Effector memory CD8-positive, alpha-beta T cell (primary cell): ENCODE measurements around the gene OSBPL6.
"Not testable (repeated sequence)": the region's sequence is repeated elsewhere in the genome, so short reads cannot be mapped to it uniquely, and the experiment has no call there.

Experiments used
- ATAC-seq: fragments of 150-1000 bp; cut with Tn5 transposase; replicated peaks from 2 replicates; pipeline ENCODE4 v1.10.0; 2021; ENCODE audit warnings: mild to moderate bottlenecking, moderate library complexity
- DNase-seq, 3 experiments: peaks; one replicate each; pipeline ENCODE4 v3.0.0; 2021
- H3K27ac Mint-ChIP-seq, 2 donors: one replicate each; pipeline ENCODE4 v1.8.0; 2022; ENCODE audit warnings: mild to moderate bottlenecking in 2 of 2, mixed read lengths in 2 of 2, moderate library complexity in 2 of 2
- H3K27me3 Mint-ChIP-seq, 2 donors: one replicate each; pipeline ENCODE4 v1.8.0; 2022; ENCODE audit warnings: mixed read lengths in 2 of 2
- H3K36me3 Mint-ChIP-seq: one replicate; pipeline ENCODE4 v1.8.0; 2022; ENCODE audit warnings: mild to moderate bottlenecking, moderate library complexity, mixed read lengths; ENCODE audit not compliant: insufficient read depth
- H3K4me1 Mint-ChIP-seq, 2 donors: one replicate each; pipeline ENCODE4 v1.8.0; 2022; ENCODE audit warnings: low read depth in 2 of 2, mixed read lengths in 2 of 2
- H3K4me3 Mint-ChIP-seq, 2 donors: one replicate each; pipeline ENCODE4 v1.8.0; 2022; ENCODE audit warnings: mild to moderate bottlenecking in 2 of 2, mixed read lengths in 2 of 2, moderate library complexity in 2 of 2
- H3K9me3 Mint-ChIP-seq, 2 donors: one replicate each; pipeline ENCODE4 v1.8.0; 2022; ENCODE audit warnings: mixed read lengths in 2 of 2

OSBPL6 gene

DNA sequence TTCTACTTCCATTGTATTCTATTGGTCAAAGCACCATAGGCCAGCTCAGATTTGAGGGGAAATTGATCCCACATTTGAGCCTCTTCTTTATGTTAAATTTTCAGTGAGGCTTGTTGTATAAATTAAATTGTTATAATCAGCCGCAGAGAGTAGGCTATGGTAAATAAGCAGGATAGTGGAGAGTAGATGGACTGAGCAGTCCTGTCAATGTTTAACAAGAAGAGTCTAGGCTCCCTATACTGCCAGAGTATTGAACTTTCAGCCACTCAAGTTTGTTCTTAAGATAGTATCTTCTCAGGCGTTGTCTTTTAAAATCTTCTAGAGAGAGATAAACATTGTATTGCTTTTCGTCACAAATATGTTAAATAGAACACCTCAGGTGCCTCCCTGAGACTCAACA lies 155.7 kb downstream of the OSBPL6 start:
- Mint-ChIP-seq H3K27me3 (peaks cover 68 to 99% of the 10 kb centered on the region in 2 donors), H3K4me1 (no peaks in the 10 kb centered on the region), H3K4me3 (no peak overlapping the region), H3K36me3 (peaks cover 3% of the 10 kb centered on the region), H3K27ac (no peak overlapping the region), H3K9me3 (no peaks in the 10 kb centered on the region)
- DNase-seq, result no peak
- no peak for ATAC-seq

DNA sequence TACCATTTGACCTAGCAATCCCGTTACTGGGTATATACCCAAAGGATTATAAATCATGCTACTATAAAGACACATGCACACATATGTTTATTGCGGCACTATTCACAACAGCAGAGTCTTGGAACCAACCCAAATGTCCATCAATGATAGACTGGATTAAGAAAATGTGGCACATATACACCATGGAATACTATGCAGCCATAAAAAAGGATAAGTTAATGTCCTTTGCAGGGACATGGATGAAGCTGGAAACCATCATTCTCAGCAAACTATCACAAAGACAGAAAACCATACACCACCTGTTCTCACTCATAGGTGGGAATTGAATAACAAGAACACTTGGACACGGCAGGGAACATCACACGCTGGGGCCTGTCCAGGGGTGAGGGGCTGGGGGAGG lies 163.4 kb downstream of the OSBPL6 start:
- not testable (repeated sequence) for DNase-seq, H3K9me3 Mint-ChIP-seq, H3K4me3 Mint-ChIP-seq, ATAC-seq, H3K27ac Mint-ChIP-seq, H3K36me3 Mint-ChIP-seq, H3K4me1 Mint-ChIP-seq
- H3K27me3 Mint-ChIP-seq, result peaks cover 24 to 47% of the 10 kb centered on the region in 2 donors

DNA sequence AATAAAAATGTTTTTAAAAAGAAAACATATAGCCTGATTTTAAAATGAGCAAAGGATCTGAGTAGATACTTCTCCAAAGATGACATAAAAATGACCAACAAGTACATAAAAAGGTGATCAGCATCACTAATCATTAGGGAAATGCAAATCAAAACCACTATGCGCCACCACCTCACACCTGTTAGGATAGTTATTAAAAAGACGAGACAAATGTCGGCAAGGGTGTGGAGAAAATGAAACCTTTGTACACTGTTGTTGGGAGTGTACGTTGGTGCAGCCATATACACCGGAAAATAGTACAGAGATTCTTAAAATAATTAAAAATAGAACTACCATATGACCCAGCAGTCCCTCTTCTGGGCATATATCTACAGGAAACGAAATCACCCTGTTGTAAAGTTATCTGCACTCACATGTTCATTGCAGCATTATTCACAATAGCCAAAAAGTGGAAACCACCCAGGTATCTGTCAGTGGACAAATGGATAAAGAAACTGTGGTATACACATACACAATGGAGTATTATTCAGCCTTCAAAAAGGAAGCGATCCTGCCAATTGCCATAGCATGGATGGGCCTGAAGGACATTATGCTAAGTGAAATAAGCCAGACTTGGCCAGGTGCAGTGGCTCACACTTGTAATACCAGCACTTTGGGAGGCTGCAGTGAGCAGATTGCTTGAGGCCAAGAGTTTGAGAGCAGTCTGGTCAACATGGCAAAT lies 165.0 kb downstream of the OSBPL6 start:
- H3K9me3 Mint-ChIP-seq, result no peaks in the 10 kb centered on the region
- DNase-seq (no peak), ATAC-seq (no peak)
- H3K4me3 Mint-ChIP-seq, result no peak overlapping the region
- H3K36me3 Mint-ChIP-seq, result no peaks in the 10 kb centered on the region
- peaks cover 12 to 44% of the 10 kb centered on the region in 2 donors for H3K27me3 Mint-ChIP-seq
- H3K4me1 Mint-ChIP-seq, result no peaks in the 10 kb centered on the region
- H3K27ac Mint-ChIP-seq, result no peak overlapping the region

DNA sequence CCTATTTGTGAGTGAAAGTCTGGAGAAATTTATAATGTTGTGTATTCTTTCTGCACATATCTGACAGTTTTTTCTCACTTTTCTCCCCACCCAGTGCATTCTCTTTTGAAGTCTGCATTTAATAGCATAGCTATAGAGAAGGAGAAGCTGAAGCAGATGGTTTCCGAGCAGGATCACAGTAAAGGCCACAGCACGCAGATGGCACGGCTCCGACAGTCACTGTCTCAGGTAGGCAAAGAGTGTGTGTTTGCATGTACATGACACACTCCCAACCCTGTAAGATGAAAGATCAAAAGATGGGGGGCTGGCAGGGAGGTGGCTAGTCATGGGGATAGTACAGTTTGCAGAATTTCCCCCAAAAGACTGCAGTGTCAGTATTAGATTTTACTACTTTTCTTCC lies 167.3 kb downstream of the OSBPL6 start:
- no peak for ATAC-seq
- no peak for DNase-seq
- no peaks in the 10 kb centered on the region for H3K36me3 Mint-ChIP-seq

DNA sequence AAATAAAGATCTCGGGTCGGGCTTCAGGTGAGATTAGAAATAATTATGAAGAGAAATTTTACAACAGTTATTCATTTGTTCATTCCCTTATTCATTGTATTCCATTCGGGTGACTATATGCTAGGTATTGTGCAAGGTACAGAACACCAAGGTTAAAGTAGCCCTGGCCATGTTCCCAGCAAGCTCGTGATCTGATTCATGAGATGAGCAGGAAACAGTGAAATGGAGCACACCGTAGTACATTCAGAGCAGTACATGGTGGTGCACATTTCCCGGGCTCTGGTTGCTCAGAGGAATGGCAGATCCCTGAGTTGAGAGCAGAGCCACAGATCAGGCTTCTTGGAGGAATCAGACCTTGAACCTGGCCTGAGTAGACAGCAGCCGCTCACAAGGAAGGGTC lies 168.9 kb downstream of the OSBPL6 start:
- Mint-ChIP-seq H3K9me3 (no peaks in the 10 kb centered on the region), H3K27ac (no peak overlapping the region), H3K4me1 (no peaks in the 10 kb centered on the region), H3K27me3 (peaks cover 10 to 22% of the 10 kb centered on the region in 2 donors), H3K4me3 (no peak overlapping the region), H3K36me3 (no peaks in the 10 kb centered on the region)
- ATAC-seq (no peak), DNase-seq (no peak)

More for the DNA sequence above, 167.3 kb downstream of the OSBPL6 start:
- Mint-ChIP-seq H3K9me3 (no peaks in the 10 kb centered on the region), H3K4me1 (no peaks in the 10 kb centered on the region), H3K27me3 (peaks cover 10 to 28% of the 10 kb centered on the region in 2 donors), H3K27ac (no peak overlapping the region), H3K4me3 (no peak overlapping the region)

DNA sequence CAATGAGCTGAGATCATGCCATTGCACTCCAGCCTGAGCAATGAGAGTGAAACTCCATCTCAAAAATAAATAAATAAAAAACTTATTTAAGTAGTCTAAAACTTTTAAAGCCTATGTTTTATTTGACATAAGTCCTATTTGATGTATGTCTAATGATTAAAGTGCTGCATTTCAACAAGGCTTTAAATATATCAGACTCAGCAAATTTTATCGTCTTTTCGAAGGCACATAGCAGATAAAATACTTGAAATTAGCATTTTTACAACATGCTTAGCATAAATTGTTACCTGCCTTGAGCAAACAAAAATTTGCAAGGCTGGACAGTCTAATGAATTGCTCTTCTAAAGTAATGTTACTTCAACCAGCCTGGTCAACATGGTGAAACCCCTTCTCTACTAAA lies 170.8 kb downstream of the OSBPL6 start:
- H3K27me3 Mint-ChIP-seq, result peaks cover 10 to 22% of the 10 kb centered on the region in 2 donors
- H3K9me3 Mint-ChIP-seq, result no peaks in the 10 kb centered on the region
- no peaks in the 10 kb centered on the region for H3K4me1 Mint-ChIP-seq
- DNase-seq, result no peak
- no peaks in the 10 kb centered on the region for H3K36me3 Mint-ChIP-seq
- no peak overlapping the region for H3K27ac Mint-ChIP-seq
- no peak for ATAC-seq
- no peak overlapping the region for H3K4me3 Mint-ChIP-seq

DNA sequence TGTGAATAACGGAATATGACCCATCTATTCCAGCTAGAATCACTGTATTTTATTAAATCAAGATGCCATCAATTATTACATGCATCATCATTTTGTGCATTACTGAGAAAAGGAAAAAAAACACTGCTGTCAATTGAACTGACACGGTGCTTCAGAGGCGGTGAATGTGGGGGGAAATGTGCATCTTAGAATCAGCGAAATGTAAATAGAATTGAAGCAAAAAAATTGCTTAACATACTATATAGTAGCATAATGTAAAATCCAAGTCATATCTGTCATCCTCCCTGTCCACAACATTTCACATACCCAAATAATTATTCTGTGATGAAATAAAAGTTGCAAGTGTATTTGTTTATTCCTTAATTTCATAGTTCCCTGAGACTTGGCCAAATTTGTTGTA lies 172.1 kb downstream of the OSBPL6 start:
- ATAC-seq (no peak), DNase-seq (no peak)
- H3K36me3 Mint-ChIP-seq, result no peaks in the 10 kb centered on the region
- H3K27me3 Mint-ChIP-seq, result peaks cover 10 to 22% of the 10 kb centered on the region in 2 donors
- H3K4me1 Mint-ChIP-seq, result no peaks in the 10 kb centered on the region
- no peaks in the 10 kb centered on the region for H3K9me3 Mint-ChIP-seq
- H3K4me3 Mint-ChIP-seq, result no peak overlapping the region
- no peak overlapping the region for H3K27ac Mint-ChIP-seq

DNA sequence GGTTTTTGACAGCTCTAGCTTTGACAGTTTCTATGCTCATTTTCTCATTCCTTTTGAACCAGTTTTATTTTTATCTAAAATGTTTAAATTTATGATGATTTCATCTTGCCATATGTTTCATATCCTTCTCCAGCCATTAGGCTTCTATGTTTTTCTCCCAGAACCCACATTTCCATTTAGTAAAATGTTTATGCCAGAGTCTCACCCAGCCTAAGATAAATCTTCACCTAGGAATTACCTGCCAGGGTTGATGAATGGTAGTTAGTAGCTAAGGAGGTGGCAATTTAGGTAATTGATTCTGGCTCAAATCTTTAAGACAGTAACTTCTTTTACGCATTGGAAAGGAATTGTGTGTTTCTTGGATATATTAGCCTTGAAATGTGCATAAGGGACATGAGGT lies 173.0 kb downstream of the OSBPL6 start:
- Mint-ChIP-seq H3K4me3 (no peak overlapping the region), H3K9me3 (no peaks in the 10 kb centered on the region), H3K36me3 (no peaks in the 10 kb centered on the region), H3K27ac (no peak overlapping the region), H3K27me3 (peaks cover 10 to 22% of the 10 kb centered on the region in 2 donors), H3K4me1 (no peaks in the 10 kb centered on the region)
- ATAC-seq, result no peak
- DNase-seq, result no peak

DNA sequence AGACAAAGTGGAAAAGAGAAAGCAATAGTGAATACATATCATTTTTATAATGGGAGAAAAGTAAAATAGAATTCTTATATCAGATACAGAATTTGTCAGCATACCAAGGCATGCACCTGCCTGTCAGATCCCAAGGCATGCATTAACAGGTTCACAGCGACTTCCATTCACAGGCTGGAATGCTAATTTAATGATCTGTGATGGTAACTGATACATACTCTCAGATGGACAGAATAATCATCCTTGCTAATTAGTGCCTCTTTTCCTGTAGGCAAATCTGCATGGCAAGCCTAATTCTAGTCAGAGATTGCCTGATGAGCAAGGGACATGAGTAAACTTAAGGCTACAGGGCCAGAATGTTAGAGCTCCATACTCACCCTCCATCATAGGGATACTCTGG lies 180.6 kb downstream of the OSBPL6 start:
- ATAC-seq (no peak), DNase-seq (no peak)
- no peak overlapping the region for H3K4me3 Mint-ChIP-seq
- peaks cover 37 to 46% of the 10 kb centered on the region in 2 donors for H3K27me3 Mint-ChIP-seq
- H3K4me1 Mint-ChIP-seq, result no peaks in the 10 kb centered on the region
- H3K9me3 Mint-ChIP-seq, result no peaks in the 10 kb centered on the region
- peaks cover 4% of the 10 kb centered on the region for H3K36me3 Mint-ChIP-seq
- no peak overlapping the region for H3K27ac Mint-ChIP-seq

DNA sequence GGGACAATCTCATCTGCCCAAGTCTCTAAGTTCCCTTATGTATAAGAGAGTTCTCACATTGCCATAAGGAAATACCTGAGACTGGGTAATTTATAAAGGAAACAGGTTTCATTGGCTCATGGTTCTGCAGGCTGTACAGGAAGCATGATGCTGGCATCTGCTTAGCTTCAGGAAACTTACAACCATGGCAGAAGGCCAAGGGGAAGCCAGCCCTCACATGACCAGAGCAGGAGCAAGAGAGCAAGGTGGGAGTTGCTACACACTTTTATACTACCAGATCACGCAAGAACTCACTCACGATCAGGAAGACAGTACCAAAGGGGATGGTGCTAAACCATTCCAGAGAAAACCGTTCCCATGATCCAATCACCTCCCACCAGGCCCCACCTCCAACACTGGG lies 182.7 kb downstream of the OSBPL6 start:
- Mint-ChIP-seq H3K36me3 (peaks cover 4% of the 10 kb centered on the region), H3K9me3 (no peaks in the 10 kb centered on the region), H3K27ac (no peak overlapping the region), H3K4me1 (no peaks in the 10 kb centered on the region), H3K27me3 (peaks cover 42 to 57% of the 10 kb centered on the region in 2 donors), H3K4me3 (no peak overlapping the region)
- no peak for ATAC-seq
- DNase-seq, result no peak

DNA sequence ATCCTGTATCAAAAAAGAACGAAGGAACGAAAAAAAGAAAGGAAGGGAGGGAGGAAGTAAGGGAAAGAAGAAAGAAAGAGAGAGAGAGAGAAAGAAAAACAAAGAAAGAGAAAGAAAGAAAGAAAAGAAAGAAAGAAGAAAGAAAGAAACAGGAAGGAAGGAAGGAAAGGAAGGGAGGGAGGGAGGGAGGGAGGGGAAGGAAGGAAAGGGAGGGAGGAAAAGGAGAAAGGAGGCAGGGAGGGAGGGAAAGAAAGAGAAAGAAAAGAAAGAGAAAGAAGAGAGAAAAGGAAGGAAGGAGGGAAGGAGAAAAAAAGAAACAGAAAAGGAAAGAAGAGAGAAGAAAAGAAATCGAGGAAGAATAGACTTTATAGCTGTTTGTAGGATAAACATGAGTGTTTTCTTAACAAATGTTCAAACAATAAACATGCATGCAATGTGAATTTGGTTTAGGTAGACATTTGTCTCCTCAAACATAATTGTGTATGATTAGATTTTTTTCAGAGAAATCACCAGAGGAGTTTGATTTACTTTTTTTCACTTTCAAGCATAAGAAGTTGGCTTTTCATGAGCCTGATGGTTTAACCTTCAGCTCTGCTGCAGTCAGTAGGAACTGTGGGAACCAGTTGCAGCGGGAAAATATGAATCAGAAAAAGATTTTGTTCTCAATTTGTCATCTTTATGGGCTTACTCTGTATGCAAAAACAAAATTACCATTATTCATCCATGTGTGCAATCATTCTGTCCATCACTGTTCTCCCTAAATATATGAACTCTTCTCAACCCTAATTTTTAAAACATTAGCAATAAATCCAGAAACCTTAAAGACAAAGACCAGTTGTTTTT lies 185.1 kb downstream of the OSBPL6 start:
- peaks cover 48 to 52% of the 10 kb centered on the region in 2 donors for H3K27me3 Mint-ChIP-seq
- no peak for DNase-seq
- no peak overlapping the region for H3K4me3 Mint-ChIP-seq
- no peak for ATAC-seq
- H3K4me1 Mint-ChIP-seq, result no peaks in the 10 kb centered on the region
- peaks cover 4% of the 10 kb centered on the region for H3K36me3 Mint-ChIP-seq
- no peaks in the 10 kb centered on the region for H3K9me3 Mint-ChIP-seq
- no peak overlapping the region for H3K27ac Mint-ChIP-seq

DNA sequence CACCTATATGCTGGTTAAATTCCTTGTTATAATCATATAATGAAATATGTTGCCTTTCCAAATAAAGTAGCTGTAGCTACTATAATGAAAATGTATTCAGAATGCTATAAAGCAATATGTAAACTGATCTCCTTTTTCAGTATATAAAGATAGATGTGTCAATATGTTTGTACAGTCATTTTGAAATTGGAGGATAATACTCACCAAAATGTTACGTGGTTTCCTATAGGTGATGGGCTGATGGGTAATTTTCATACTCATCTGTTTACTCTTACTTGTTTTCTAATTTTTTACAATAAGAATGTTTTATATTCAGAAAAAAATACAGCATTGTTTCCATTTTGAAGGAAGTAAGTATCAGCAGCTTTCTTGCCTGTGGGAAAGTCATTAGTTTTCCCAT lies 186.5 kb downstream of the OSBPL6 start:
- H3K4me3 Mint-ChIP-seq, result no peak overlapping the region
- H3K27ac Mint-ChIP-seq, result no peak overlapping the region
- DNase-seq, result no peak
- H3K36me3 Mint-ChIP-seq, result no peaks in the 10 kb centered on the region
- ATAC-seq, result no peak
- peaks cover 41 to 45% of the 10 kb centered on the region in 2 donors for H3K27me3 Mint-ChIP-seq
- H3K4me1 Mint-ChIP-seq, result no peaks in the 10 kb centered on the region
- H3K9me3 Mint-ChIP-seq, result no peaks in the 10 kb centered on the region

DNA sequence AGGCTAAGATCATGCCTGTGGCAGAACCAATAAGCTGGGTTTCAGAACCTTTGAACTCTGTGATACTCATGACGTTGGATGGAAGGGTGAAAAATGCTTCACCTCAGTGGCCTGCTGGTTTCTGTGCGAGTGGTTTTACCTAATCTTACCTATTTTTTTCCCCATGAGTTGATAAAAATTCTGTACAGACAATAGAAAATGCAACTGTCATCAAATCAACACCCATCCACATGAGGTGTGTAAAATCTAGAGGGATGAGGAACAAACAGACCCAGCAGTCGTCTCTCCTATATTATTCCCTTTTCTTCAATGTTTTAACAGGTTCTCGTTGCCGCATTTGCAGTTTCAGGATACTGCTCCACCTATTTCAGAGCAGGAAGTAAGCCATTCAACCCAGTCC lies 189.4 kb downstream of the OSBPL6 start:
- no peak overlapping the region for H3K27ac Mint-ChIP-seq

DNA sequence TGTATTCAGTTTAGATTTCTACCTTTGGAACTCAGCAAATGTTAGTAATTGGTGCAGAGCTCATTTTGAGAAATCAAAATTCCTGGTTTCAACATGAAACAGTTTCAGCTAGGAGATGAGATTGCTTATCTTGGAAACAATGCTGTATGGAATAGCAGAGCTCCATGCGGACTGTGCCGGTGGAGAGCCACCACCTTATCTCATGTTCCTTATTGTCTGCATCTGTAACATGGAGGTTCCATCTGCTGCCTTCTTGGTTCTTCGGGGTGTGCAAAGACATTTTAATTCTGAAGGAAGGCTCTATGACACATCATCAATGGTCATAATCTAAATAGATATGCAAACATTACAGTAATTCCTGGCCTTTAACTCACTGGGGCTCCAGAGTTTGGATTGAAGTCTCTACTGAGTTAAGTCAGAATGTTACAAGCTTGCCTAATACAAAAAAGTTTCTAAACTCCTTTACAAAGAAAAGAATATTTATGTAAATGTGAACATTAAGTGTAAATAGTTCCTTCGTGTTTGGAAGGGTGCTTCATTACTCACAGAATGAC lies 191.4 kb downstream of the OSBPL6 start:
- ATAC-seq (no peak), DNase-seq (no peak)
- no peaks in the 10 kb centered on the region for H3K36me3 Mint-ChIP-seq
- H3K9me3 Mint-ChIP-seq, result no peaks in the 10 kb centered on the region
- H3K4me1 Mint-ChIP-seq, result peaks cover 0 to 4% of the 10 kb centered on the region in 2 donors
- H3K27ac Mint-ChIP-seq, result no peak overlapping the region
- H3K4me3 Mint-ChIP-seq, result no peak overlapping the region
- H3K27me3 Mint-ChIP-seq, result peaks cover 21 to 31% of the 10 kb centered on the region in 2 donors

More for the DNA sequence above, 189.4 kb downstream of the OSBPL6 start:
- H3K27me3 Mint-ChIP-seq, result peaks cover 26 to 29% of the 10 kb centered on the region in 2 donors
- no peaks in the 10 kb centered on the region for H3K9me3 Mint-ChIP-seq
- ATAC-seq, result no peak
- no peak for DNase-seq
- H3K4me1 Mint-ChIP-seq, result peaks cover 0 to 4% of the 10 kb centered on the region in 2 donors
- H3K36me3 Mint-ChIP-seq, result no peaks in the 10 kb centered on the region
- no peak overlapping the region for H3K4me3 Mint-ChIP-seq
